GM18858 (cell line): ENCODE results near the gene FAM216A.
"Not testable (repeated sequence)": the region's sequence is repeated elsewhere in the genome, so short reads cannot be mapped to it uniquely, and the experiment has no call there.

Experiments
- ATAC-seq: cut with Tn5 transposase; IDR thresholded peaks from one replicate; pipeline ENCODE4 v1.9.1; 2021; ENCODE audit not compliant: unreplicated experiment

The FAM216A gene

GRCh38 chr12:110468214-110469048, at the start of gene FAM216A, which contains the start of gene GPN3:
FAM216A (plus strand) TSS chr12:110468845; CDS start chr12:110468876, 31 bp downstream.
GPN3 (minus strand) TSS chr12:110468257; CDS start chr12:110468203, 54 bp downstream.
- ATAC-seq: peak; percentile 44

GRCh38 chr12:110420644-110421043, 48.0 kb upstream of the FAM216A start:
- ATAC-seq: not testable (repeated sequence)

- ATAC-seq: no peak
Observed at GRCh38 chr12:110421159-110421661, 47.4 kb upstream of the FAM216A start.

- no peak for ATAC-seq
Observed at GRCh38 chr12:110421701-110422100, 46.9 kb upstream of the FAM216A start.

- ATAC-seq: no peak
Observed at GRCh38 chr12:110424237-110424636, 44.4 kb upstream of the FAM216A start.

GRCh38 chr12:110426406-110426805, 42.2 kb upstream of the FAM216A start:
- ATAC-seq: no peak

- not testable (repeated sequence) for ATAC-seq
Observed at GRCh38 chr12:110429676-110430075, 39.0 kb upstream of the FAM216A start.

GRCh38 chr12:110431957-110432587, 36.6 kb upstream of the FAM216A start:
- no peak for ATAC-seq

GRCh38 chr12:110436231-110436630, 32.4 kb upstream of the FAM216A start:
- ATAC-seq: no peak

GRCh38 chr12:110444455-110444854, 24.2 kb upstream of the FAM216A start:
- ATAC-seq: no peak

- peak; percentile 89 for ATAC-seq
Observed at GRCh38 chr12:110449799-110450497, 18.7 kb upstream of the FAM216A start, which contains the start of gene ARPC3. ARPC3 (minus strand) TSS chr12:110450337; CDS start chr12:110450260, 77 bp downstream.

- ATAC-seq: no peak
Observed at GRCh38 chr12:110451263-110451662, 17.4 kb upstream of the FAM216A start.

GRCh38 chr12:110453569-110454296, 14.9 kb upstream of the FAM216A start:
- no peak for ATAC-seq

GRCh38 chr12:110458756-110459155, 9.9 kb upstream of the FAM216A start:
- no peak for ATAC-seq

GRCh38 chr12:110461189-110461588, 7.5 kb upstream of the FAM216A start:
- not testable (repeated sequence) for ATAC-seq

GRCh38 chr12:110465024-110465423, 3.6 kb upstream of the FAM216A start:
- ATAC-seq: no peak

- not testable (repeated sequence) for ATAC-seq
Observed at GRCh38 chr12:110465765-110466164, 2.9 kb upstream of the FAM216A start.

- no peak for ATAC-seq
Observed at GRCh38 chr12:110466791-110467190, 1.9 kb upstream of the FAM216A start.

- ATAC-seq: no peak
Observed at GRCh38 chr12:110467847-110468213, 815 bp upstream of the FAM216A start.

GRCh38 chr12:110475426-110475825, 6.8 kb downstream of the FAM216A start:
- no peak for ATAC-seq
